ENCODE measurements around the gene SULT4A1.

GRCh38 chr22:43859176-43859575, 3.1 kb downstream of the SULT4A1 start:
- TF ChIP-seq EZH2 (IDR thresholded peaks at IDR 0.05): no peak
- TF ChIP-seq TCF7L2 (IDR thresholded peaks at IDR 0.05; ENCODE audit: borderline replicate concordance, extremely low read depth, insufficient read depth, insufficient read length): no peak
- TF ChIP-seq, protein P1, sequence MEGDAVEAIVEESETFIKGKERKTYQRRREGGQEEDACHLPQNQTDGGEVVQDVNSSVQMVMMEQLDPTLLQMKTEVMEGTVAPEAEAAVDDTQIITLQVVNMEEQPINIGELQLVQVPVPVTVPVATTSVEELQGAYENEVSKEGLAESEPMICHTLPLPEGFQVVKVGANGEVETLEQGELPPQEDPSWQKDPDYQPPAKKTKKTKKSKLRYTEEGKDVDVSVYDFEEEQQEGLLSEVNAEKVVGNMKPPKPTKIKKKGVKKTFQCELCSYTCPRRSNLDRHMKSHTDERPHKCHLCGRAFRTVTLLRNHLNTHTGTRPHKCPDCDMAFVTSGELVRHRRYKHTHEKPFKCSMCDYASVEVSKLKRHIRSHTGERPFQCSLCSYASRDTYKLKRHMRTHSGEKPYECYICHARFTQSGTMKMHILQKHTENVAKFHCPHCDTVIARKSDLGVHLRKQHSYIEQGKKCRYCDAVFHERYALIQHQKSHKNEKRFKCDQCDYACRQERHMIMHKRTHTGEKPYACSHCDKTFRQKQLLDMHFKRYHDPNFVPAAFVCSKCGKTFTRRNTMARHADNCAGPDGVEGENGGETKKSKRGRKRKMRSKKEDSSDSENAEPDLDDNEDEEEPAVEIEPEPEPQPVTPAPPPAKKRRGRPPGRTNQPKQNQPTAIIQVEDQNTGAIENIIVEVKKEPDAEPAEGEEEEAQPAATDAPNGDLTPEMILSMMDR (IDR thresholded peaks at IDR 0.05 in 2 of 3, conservative IDR thresholded peaks at IDR 0.05 in 1 of 3; ENCODE audit: borderline replicate concordance in 1 of 3, insufficient read depth in 1 of 3, low read depth in 2 of 3, low read length in 2 of 3): no peak
- no peak for TF ChIP-seq POLR2AphosphoS5 (IDR thresholded peaks at IDR 0.05; ENCODE audit: low read depth, low read length)

Measured in HCT116 (cell line).